OCI-LY3 (cell line): ENCODE results near the gene UNC5B.

ENCODE experiments used
- EZH2phosphoT487 ChIP-seq: fragments of 200-600 bp; shearing (Covaris generic); IDR thresholded peaks from 2 replicates; pipeline ENCODE4 v1.6.1; 2018; ENCODE audit warnings: antibody characterized with exemption, mixed run types, low read depth
- TF ChIP-seq, protein P1 (sequence below): fragments of 200-600, 300-600 bp; sonication (generic); IDR thresholded peaks from 2 replicates; pipeline ENCODE4 v1.5.1; 2014; ENCODE audit warnings: antibody characterized with exemption, low read length, low read depth

DNA sequence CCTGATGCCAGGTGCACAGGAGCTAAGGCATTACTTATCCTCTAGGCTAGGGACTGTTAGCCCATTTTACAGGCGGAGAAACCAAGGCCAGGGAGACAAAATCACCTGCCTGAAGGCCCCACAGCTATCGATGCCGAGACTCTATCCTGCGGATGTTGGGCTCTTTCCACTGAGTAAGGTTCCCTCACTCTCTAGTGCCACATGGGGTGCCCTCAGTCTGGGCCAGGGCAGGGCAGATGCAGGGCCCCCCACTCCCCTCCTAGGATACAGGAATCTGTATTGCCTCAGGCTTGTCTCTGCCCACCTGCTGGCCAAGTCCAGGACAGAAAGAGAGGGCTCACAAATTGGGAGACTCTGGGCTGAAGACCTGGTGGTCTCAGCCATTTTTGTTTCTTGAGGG, 45.7 kb downstream of the UNC5B start:
- TF ChIP-seq, protein P1, sequence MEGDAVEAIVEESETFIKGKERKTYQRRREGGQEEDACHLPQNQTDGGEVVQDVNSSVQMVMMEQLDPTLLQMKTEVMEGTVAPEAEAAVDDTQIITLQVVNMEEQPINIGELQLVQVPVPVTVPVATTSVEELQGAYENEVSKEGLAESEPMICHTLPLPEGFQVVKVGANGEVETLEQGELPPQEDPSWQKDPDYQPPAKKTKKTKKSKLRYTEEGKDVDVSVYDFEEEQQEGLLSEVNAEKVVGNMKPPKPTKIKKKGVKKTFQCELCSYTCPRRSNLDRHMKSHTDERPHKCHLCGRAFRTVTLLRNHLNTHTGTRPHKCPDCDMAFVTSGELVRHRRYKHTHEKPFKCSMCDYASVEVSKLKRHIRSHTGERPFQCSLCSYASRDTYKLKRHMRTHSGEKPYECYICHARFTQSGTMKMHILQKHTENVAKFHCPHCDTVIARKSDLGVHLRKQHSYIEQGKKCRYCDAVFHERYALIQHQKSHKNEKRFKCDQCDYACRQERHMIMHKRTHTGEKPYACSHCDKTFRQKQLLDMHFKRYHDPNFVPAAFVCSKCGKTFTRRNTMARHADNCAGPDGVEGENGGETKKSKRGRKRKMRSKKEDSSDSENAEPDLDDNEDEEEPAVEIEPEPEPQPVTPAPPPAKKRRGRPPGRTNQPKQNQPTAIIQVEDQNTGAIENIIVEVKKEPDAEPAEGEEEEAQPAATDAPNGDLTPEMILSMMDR = no peak
- no peak for TF ChIP-seq EZH2phosphoT487
